Measurements from ENCODE around the gene ASB18. TPM values are rescaled to one million over a fixed set of nuclear protein-coding genes. Genes with fewer than 3 reads are reported as not detected.

ASB18 gene
- total and polyA plus RNA-seq, 4 donors: not detected

- H3K9ac ChIP-seq (ENCODE audit: low read depth in 1 of 2, low read length in 2 of 2): no peak overlapping the region
- WGBS: 76% methylated on average over 13 of the region's 13 CpGs
- TF ChIP-seq RXRA (IDR thresholded peaks at IDR 0.05) (no peak), HNF4G (IDR thresholded peaks at IDR 0.05) (no peak), SP1 (IDR thresholded peaks at IDR 0.05) (no peak), YY1 (IDR thresholded peaks at IDR 0.05) (no peak), EGR1 (IDR thresholded peaks at IDR 0.05; ENCODE audit: low read depth in 2 of 2) (no peak), ATF3 (IDR thresholded peaks at IDR 0.05) (no peak), CTCF (IDR thresholded peaks at IDR 0.05; ENCODE audit: low read depth, low read length, missing input control) (no peak), FOXA2 (IDR thresholded peaks at IDR 0.05) (no peak), JUND (IDR thresholded peaks at IDR 0.05) (no peak), REST (IDR thresholded peaks at IDR 0.05) (no peak), HNF4A (conservative IDR thresholded peaks at IDR 0.05) (no peak), ZBTB33 (IDR thresholded peaks at IDR 0.05) (no peak), RAD21 (IDR thresholded peaks at IDR 0.05) (no peak), TAF1 (conservative IDR thresholded peaks at IDR 0.05) (no peak), NR2F2 (IDR thresholded peaks at IDR 0.05) (no peak), MAX (IDR thresholded peaks at IDR 0.05) (no peak), FOXA1 (IDR thresholded peaks at IDR 0.05) (no peak), GABPA (IDR thresholded peaks at IDR 0.05 in 1 of 2, conservative IDR thresholded peaks at IDR 0.05 in 1 of 2) (no peak)
- DNase-seq (ENCODE audit: low spot score): no peak
- peaks cover 0 to 3% (median 0%) of the 10 kb centered on the region in 4 donors for H3K27me3 ChIP-seq (ENCODE audit: control insufficient read depth in 4 of 4, insufficient read depth in 4 of 4, low read length in 3 of 4)
- H3K27ac ChIP-seq (ENCODE audit: low read depth in 1 of 2, low read length in 2 of 2): no peak overlapping the region
- no peaks in the 10 kb centered on the region for H3K4me1 ChIP-seq (ENCODE audit: control insufficient read depth in 4 of 4, insufficient read depth in 4 of 4, low read length in 3 of 4)
- no peaks in the 10 kb centered on the region for H3K36me3 ChIP-seq (ENCODE audit: control insufficient read depth in 4 of 4, insufficient read depth in 3 of 4, low read depth in 1 of 4, low read length in 3 of 4)
- no peaks in the 10 kb centered on the region for H3K9me3 ChIP-seq (ENCODE audit: control insufficient read depth in 4 of 4, low read length in 3 of 4)
- H3K4me3 ChIP-seq (ENCODE audit: low read depth in 1 of 3, low read length in 3 of 3): no peak overlapping the region
Measured at GRCh38 chr2:236306825-236307540, 42.8 kb upstream of the ASB18 start.
